Stimulated activated CD4-positive, alpha-beta T cell treated with anti-CD3 and anti-CD28 coated beads, TNF-alpha, amount 100 ng/mL, for 24 hours (primary cell): ENCODE data around the gene PLEKHG4.

Source experiments
- DNase-seq, 3 experiments: peaks; one replicate each; pipeline ENCODE4 v3.0.0-alpha.2; 2020; ENCODE audit warnings: low read depth in 3 of 3

Gene PLEKHG4

GRCh38 chr16:67260426-67261063, 18.8 kb upstream of the PLEKHG4 start:
- DNase-seq, result no peak

- DNase-seq, result no peak
Observed at GRCh38 chr16:67263201-67263600, 16.1 kb upstream of the PLEKHG4 start.

GRCh38 chr16:67264277-67264676, 15.1 kb upstream of the PLEKHG4 start:
- no peak for DNase-seq

GRCh38 chr16:67264866-67265265, 14.5 kb upstream of the PLEKHG4 start:
- no peak for DNase-seq

GRCh38 chr16:67265834-67266233, 13.5 kb upstream of the PLEKHG4 start:
- DNase-seq, result no peak

- DNase-seq, result no peak
Observed at GRCh38 chr16:67268136-67268579, 11.2 kb upstream of the PLEKHG4 start.

GRCh38 chr16:67269766-67270165, 9.6 kb upstream of the PLEKHG4 start:
- no peak for DNase-seq

- DNase-seq, result no peak
Observed at GRCh38 chr16:67270931-67271338, 8.4 kb upstream of the PLEKHG4 start.

GRCh38 chr16:67271446-67271845, 7.9 kb upstream of the PLEKHG4 start:
- DNase-seq, result no peak

GRCh38 chr16:67275321-67275720, 4.0 kb upstream of the PLEKHG4 start:
- DNase-seq, result no peak

- DNase-seq, result peak in 1 of 3 experiments; percentile 37
Observed at GRCh38 chr16:67277294-67277998, 1.9 kb upstream of the PLEKHG4 start.

GRCh38 chr16:67277999-67278772, 1.1 kb upstream of the PLEKHG4 start:
- DNase-seq, result peak in 1 of 3 experiments; percentile 6

GRCh38 chr16:67278773-67279295, 498 bp upstream of the PLEKHG4 start:
- peak in 1 of 3 experiments; percentile 22 for DNase-seq

GRCh38 chr16:67280090-67281015, 1.0 kb downstream of the PLEKHG4 start:
- no peak for DNase-seq

- no peak for DNase-seq
Observed at GRCh38 chr16:67281536-67282446, 2.5 kb downstream of the PLEKHG4 start.

- no peak for DNase-seq
Observed at GRCh38 chr16:67282447-67282805, 3.1 kb downstream of the PLEKHG4 start.

- DNase-seq, result no peak
Observed at GRCh38 chr16:67283039-67283825, 3.9 kb downstream of the PLEKHG4 start.

GRCh38 chr16:67283826-67284555, 4.7 kb downstream of the PLEKHG4 start:
- no peak for DNase-seq
